Activated B cell treated with CpG ODN at 0.5 μM for 24 hours (primary cell): ENCODE measurements around the gene PCDHB2. TPM values are rescaled to one million over a fixed set of nuclear protein-coding genes. Genes with fewer than 3 reads are reported as not detected.

Experiments used
- ATAC-seq: fragments of 200-7000 bp; cut with Tn5 transposase; one replicate; pipeline ENCODE4 v1.10.0; 2021; ENCODE audit warnings: low read depth, mild to moderate bottlenecking, moderate library complexity
- CTCF ChIA-PET: fragments of 350-600 bp; sonication (Branson Sonifier 250); formaldehyde crosslinking; loops from one replicate; lab custom pipeline; 2021; ENCODE audit warnings: antibody characterized with exemption; lab: Charles Lee
- POLR2A ChIA-PET: fragments of 350-600 bp; sonication (Branson Sonifier 250); formaldehyde crosslinking; loops from one replicate; lab custom pipeline; 2021; ENCODE audit warnings: antibody characterized with exemption; lab: Charles Lee
- DNase-seq: peaks from one replicate; pipeline ENCODE4 v3.0.0; 2022
- H3K27ac Mint-ChIP-seq: one replicate; pipeline ENCODE4 v1.8.0; 2020; ENCODE audit warnings: mixed read lengths
- H3K27me3 Mint-ChIP-seq: one replicate; pipeline ENCODE4 v1.8.0; 2021; ENCODE audit warnings: mixed read lengths
- H3K36me3 Mint-ChIP-seq: one replicate; pipeline ENCODE4 v1.8.0; 2021; ENCODE audit warnings: low read depth, mixed read lengths
- H3K4me1 Mint-ChIP-seq: one replicate; pipeline ENCODE4 v1.8.0; 2021; ENCODE audit warnings: mixed read lengths
- H3K4me3 Mint-ChIP-seq: one replicate; pipeline ENCODE4 v1.8.0; 2020; ENCODE audit warnings: mild to moderate bottlenecking, mixed read lengths
- H3K9me3 Mint-ChIP-seq: one replicate; pipeline ENCODE4 v1.8.0; 2020; ENCODE audit warnings: mixed read lengths
- intact Hi-C: fragments of 100-400 bp; cut with micrococcal nuclease; formaldehyde crosslinking; loops from one replicate; pipeline ENCODE4 v1.15.1; 2024
- total RNA-seq: library from RNA; stranded (reverse); gene quantifications from 2 replicates; pipeline ENCODE4 v1.2.3, GENCODE V29; 2022
- TF ChIP-seq, protein P1 (sequence below): fragments of 200-600 bp; IDR thresholded peaks from one replicate; pipeline ENCODE4 v1.8.0; 2022; ENCODE audit warnings: antibody characterized with exemption, mild to moderate bottlenecking

Gene PCDHB2
- total RNA-seq: not detected in 2 replicates

DNA sequence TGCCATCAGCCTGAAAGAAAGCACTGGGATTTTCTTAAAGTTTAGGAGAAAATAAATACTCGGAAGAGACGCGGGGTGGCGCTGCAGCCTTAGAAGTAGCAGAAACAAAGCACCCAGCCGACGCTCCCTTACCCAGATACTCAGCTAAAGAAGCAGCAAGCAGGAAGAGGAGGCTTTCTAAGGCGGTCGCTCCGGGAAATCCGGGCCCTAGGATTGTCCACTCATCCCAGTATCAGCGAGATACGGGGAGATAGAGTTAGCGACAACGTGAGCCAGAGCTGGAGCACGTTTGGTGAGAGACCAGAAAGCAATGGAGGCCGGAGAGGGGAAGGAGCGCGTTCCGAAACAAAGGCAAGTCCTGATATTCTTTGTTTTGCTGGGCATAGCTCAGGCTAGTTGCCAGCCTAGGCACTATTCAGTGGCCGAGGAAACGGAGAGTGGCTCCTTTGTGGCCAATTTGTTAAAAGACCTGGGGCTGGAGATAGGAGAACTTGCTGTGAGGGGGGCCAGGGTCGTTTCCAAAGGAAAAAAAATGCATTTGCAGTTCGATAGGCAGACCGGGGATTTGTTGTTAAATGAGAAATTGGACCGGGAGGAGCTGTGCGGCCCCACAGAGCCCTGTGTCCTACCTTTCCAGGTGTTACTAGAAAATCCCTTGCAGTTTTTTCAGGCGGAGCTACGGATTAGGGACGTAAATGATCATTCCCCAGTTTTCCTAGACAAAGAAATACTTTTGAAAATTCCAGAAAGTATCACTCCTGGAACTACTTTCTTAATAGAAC lies at the start of gene PCDHB2:
Gene PCDHB2, plus strand, starts transcription at position 135 of the 782 bp plus-strand sequence. Its CDS starts 176 bp downstream, at position 311.
- Mint-ChIP-seq H3K4me1 (no peaks in the 10 kb centered on the region), H3K9me3 (peaks cover 15% of the 10 kb centered on the region), H3K4me3 (no peak within 1 kb of the TSS), H3K27ac (no peak within 1 kb of the TSS), H3K27me3 (peaks cover 29% of the 10 kb centered on the region), H3K36me3 (no peaks in the 10 kb centered on the region)
- ChIA-PET POLR2A (interaction anchor here (0.6 kb wide), 1 partner anchor 11 kb away, joined by 3 read pairs; no protein-coding TSS in a partner anchor), CTCF (no interaction called here)
- no peak for ATAC-seq
- DNase-seq: no peak
- TF ChIP-seq, protein P1, sequence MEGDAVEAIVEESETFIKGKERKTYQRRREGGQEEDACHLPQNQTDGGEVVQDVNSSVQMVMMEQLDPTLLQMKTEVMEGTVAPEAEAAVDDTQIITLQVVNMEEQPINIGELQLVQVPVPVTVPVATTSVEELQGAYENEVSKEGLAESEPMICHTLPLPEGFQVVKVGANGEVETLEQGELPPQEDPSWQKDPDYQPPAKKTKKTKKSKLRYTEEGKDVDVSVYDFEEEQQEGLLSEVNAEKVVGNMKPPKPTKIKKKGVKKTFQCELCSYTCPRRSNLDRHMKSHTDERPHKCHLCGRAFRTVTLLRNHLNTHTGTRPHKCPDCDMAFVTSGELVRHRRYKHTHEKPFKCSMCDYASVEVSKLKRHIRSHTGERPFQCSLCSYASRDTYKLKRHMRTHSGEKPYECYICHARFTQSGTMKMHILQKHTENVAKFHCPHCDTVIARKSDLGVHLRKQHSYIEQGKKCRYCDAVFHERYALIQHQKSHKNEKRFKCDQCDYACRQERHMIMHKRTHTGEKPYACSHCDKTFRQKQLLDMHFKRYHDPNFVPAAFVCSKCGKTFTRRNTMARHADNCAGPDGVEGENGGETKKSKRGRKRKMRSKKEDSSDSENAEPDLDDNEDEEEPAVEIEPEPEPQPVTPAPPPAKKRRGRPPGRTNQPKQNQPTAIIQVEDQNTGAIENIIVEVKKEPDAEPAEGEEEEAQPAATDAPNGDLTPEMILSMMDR: no peak
- intact Hi-C loops: no loop called here

DNA sequence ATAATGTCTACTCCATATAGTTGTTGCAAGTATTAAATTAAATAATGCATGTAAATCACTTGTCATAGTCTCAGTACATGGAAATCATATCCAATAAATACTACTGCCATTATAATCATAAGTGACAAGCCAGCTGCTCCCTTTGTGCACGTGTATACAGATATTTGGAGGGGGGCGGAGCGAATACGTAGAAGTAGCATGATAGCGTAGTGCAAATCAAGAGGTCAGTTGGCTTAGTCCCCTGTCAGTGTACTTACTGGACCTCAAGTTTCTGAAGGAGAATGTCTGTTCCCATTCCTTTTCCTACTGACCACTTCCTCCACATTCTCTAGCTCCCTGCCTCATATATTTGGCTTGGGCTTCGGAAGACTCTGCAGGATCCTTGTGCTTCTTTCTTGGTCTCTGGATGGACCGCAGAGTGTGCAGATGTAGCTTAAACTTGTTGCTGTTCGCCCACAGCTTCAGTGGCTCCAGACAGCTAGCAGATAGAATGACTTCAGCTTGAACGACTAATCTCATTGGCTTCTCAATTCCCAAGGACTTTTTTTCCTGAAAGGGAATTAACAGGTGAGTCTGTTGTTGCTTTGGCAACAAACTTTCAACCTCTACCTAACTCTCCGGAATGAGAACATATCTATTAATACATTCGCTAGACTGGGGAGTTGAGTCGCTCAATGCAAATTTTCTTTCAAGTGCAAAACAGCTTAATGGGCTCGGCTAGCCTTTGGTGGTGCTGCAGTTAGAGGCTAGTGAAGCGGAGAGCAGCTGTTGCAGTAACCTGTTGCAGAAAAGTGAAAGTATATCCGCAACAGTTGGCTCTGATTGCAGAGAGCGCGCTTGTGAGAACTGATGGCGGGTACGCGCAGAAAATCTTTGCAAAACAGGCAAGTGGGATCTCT lies 43.5 kb upstream of the PCDHB2 start, which contains the start of gene PCDHB1:
Gene PCDHB1, plus strand, starts transcription at position 753 of the 899 bp plus-strand sequence. Its CDS starts 97 bp downstream, at position 850.
- H3K27me3 Mint-ChIP-seq: peaks cover 22% of the 10 kb centered on the region
- CTCF ChIA-PET: no interaction called here
- H3K36me3 Mint-ChIP-seq: no peaks in the 10 kb centered on the region
- intact Hi-C loops: no loop called here
- DNase-seq (no peak), ATAC-seq (no peak)
- H3K4me1 Mint-ChIP-seq: peaks cover 3% of the 10 kb centered on the region
- H3K4me3 Mint-ChIP-seq: peak within 1 kb of the TSS; percentile 11
- TF ChIP-seq, protein P1: no peak
- POLR2A ChIA-PET: no interaction called here
- H3K9me3 Mint-ChIP-seq: peaks cover 4% of the 10 kb centered on the region
- no peak within 1 kb of the TSS for H3K27ac Mint-ChIP-seq

DNA sequence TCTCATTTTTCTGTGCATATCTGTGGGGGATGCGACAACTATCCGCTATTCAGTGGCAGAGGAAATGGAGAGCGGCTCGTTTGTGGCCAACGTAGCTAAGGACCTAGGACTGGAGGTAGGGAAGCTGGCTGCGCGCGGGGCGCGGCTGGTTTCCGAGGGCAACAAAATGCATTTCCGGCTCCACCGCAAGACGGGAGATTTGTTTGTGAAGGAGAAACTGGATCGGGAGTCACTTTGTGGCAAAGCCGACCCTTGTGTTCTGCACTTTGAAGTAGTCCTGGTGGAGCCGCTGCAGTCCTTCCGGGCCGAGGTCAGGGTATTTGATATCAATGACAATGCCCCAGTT lies 42.9 kb upstream of the PCDHB2 start:
- intact Hi-C loops: no loop called here
- no peak for DNase-seq
- TF ChIP-seq, protein P1: no peak
- ChIA-PET CTCF (no interaction called here), POLR2A (no interaction called here)
- peaks cover 4% of the 10 kb centered on the region for H3K9me3 Mint-ChIP-seq
- peaks cover 3% of the 10 kb centered on the region for H3K4me1 Mint-ChIP-seq
- H3K27ac Mint-ChIP-seq: no peak overlapping the region
- H3K27me3 Mint-ChIP-seq: peaks cover 21% of the 10 kb centered on the region
- H3K4me3 Mint-ChIP-seq: peak overlapping the region; percentile 11
- ATAC-seq: no peak
- H3K36me3 Mint-ChIP-seq: no peaks in the 10 kb centered on the region

DNA sequence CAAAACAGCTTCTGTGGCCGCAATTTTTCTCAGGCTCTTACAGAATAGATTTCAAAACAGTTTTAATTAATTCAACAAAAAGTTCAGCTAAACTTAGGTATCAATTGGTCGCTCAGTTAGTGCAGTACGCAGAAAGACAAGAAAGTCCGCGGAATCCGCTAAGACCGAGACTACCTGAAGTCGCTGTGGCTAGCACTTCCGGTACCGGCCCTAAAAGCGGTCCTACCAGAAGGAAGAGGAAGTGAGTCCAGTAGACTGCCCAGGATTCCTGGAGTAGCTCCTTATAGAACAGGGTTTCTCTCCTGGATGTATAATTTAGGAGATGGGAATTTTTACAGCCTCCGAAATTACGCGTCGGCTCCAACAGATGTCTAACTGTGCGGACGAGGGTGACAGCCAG lies 16.6 kb upstream of the PCDHB2 start:
- Mint-ChIP-seq H3K27me3 (no peaks in the 10 kb centered on the region), H3K27ac (no peak overlapping the region), H3K36me3 (no peaks in the 10 kb centered on the region), H3K9me3 (peaks cover 2% of the 10 kb centered on the region), H3K4me3 (no peak overlapping the region), H3K4me1 (no peaks in the 10 kb centered on the region)
- POLR2A ChIA-PET: no interaction called here
- CTCF ChIA-PET: no interaction called here
- intact Hi-C loops: no loop called here
- DNase-seq: no peak
- no peak for ATAC-seq
- TF ChIP-seq, protein P1: no peak

DNA sequence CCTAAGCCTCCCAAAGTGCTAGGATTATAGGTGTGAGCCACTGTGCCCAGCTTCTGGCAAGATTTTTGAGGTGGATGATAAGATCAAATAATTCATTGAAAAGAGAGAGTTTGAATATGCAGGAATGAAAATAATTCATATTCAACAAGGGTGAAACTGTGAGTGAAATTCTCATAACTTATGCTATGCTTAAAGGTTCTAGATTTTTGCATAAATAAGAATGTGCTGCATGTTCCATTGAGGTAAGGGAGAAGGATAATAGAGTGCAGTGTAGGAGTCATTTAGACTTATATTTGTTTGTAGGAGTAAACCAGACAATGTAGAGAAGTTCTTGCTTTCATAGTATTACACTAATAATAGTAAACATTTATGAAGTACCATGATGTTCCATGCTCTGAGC lies 12.2 kb upstream of the PCDHB2 start:
- ChIA-PET POLR2A (no interaction called here), CTCF (no interaction called here)
- DNase-seq (no peak), ATAC-seq (no peak)
- no peaks in the 10 kb centered on the region for H3K36me3 Mint-ChIP-seq
- no peak overlapping the region for H3K4me3 Mint-ChIP-seq
- no peak overlapping the region for H3K27ac Mint-ChIP-seq
- H3K27me3 Mint-ChIP-seq: peaks cover 8% of the 10 kb centered on the region
- H3K4me1 Mint-ChIP-seq: peaks cover 6% of the 10 kb centered on the region
- intact Hi-C loops: no loop called here
- peaks cover 2% of the 10 kb centered on the region for H3K9me3 Mint-ChIP-seq
- TF ChIP-seq, protein P1: no peak
